Measurements from ENCODE around the gene DGCR2. TPM values are rescaled to one million over a fixed set of nuclear protein-coding genes. Genes with fewer than 3 reads are reported as not detected.

Gene DGCR2
- total RNA-seq, 1 donor, result 43.4 TPM

DNA sequence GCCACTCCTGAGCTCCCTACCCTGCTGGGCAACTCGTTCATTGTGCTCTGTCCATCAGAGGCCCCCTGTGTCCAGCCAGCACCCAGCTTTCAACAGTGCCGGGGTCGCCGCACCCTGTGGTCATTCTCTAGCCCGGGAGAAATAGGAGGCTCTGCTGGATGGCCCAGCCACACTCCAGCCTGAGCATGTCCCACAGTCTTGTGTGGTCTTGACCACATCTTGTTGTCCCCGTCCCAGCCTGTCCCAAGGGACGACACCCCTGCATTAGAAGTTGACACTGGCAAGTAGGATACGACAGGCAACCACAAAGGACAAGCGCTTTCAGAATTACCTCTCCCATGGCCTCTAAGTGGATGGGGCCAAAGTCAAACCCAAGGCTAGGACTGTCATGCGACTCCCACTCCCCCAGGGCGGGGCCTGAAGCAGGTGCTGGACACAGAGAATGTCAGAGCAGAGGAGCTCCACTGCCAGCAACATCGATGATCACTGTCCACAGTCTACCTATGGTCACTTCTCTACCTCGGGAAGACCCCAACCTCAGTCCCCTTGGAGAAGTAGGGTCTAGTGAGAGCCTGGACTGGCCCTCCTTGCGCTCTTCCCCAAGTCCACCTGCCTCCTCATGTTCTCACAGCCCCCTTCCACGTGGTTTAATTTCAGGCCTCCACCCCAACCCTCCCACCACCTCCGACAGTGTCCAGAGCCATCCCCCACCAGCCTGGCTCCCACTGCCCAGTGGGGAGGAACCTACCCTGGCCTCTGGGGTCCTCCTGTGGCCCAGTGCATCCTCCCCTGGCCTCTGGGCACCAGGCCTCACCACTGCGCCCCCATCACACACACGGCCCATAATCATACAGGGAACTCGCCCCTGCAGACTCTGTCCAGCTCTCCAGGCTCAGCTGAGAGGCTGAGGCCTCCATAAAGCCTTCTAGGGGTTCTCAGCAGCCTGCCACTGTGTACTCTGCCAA lies 4.4 kb upstream of the DGCR2 start:
- TF ChIP-seq CTCF (IDR thresholded peaks at IDR 0.05; ENCODE audit: extremely low read depth, low read depth, low read length), result no peak
- Histone ChIP-seq H3K4me3 (ENCODE audit: insufficient read depth, low read length) (no peak overlapping the region), H3K79me2 (ENCODE audit: insufficient read depth, low read length) (peaks cover 6% of the 10 kb centered on the region), H3K36me3 (ENCODE audit: insufficient read depth, low read length) (no peaks in the 10 kb centered on the region), H2AFZ (ENCODE audit: low read length) (no peak overlapping the region), H3K9me3 (ENCODE audit: low read depth, low read length) (no peaks in the 10 kb centered on the region), H3K4me1 (ENCODE audit: insufficient read depth, low read length) (peaks cover 4% of the 10 kb centered on the region), H3K4me2 (ENCODE audit: insufficient read depth, low read length) (no peak overlapping the region), H3K27me3 (ENCODE audit: insufficient read depth, low read length) (no peaks in the 10 kb centered on the region), H3K27ac (ENCODE audit: low read depth, low read length) (no peak overlapping the region), H4K20me1 (ENCODE audit: insufficient read depth, low read length) (peaks cover 1% of the 10 kb centered on the region)
- DNase-seq (ENCODE audit: insufficient read length, low spot score, missing footprints), result peak; percentile 80

GRCh38 chr22:19125474-19126308 lies 3.5 kb upstream of the DGCR2 start:
- Histone ChIP-seq H3K4me3 (ENCODE audit: insufficient read depth, low read length) (no peak overlapping the region), H3K27ac (ENCODE audit: low read depth, low read length) (no peak overlapping the region), H3K36me3 (ENCODE audit: insufficient read depth, low read length) (no peaks in the 10 kb centered on the region), H3K27me3 (ENCODE audit: insufficient read depth, low read length) (no peaks in the 10 kb centered on the region), H4K20me1 (ENCODE audit: insufficient read depth, low read length) (peaks cover 10% of the 10 kb centered on the region), H3K4me1 (ENCODE audit: insufficient read depth, low read length) (peaks cover 11% of the 10 kb centered on the region), H3K79me2 (ENCODE audit: insufficient read depth, low read length) (peaks cover 15% of the 10 kb centered on the region), H3K9me3 (ENCODE audit: low read depth, low read length) (no peaks in the 10 kb centered on the region), H2AFZ (ENCODE audit: low read length) (no peak overlapping the region), H3K4me2 (ENCODE audit: insufficient read depth, low read length) (no peak overlapping the region)
- no peak for TF ChIP-seq CTCF (IDR thresholded peaks at IDR 0.05; ENCODE audit: extremely low read depth, low read depth, low read length)
- DNase-seq (ENCODE audit: insufficient read length, low spot score, missing footprints), result peak; percentile 82

GRCh38 chr22:19125011-19125410 lies 2.8 kb upstream of the DGCR2 start:
- no peak for TF ChIP-seq CTCF (IDR thresholded peaks at IDR 0.05; ENCODE audit: extremely low read depth, low read depth, low read length)
- peaks cover 17% of the 10 kb centered on the region for H4K20me1 ChIP-seq (ENCODE audit: insufficient read depth, low read length)
- no peaks in the 10 kb centered on the region for H3K36me3 ChIP-seq (ENCODE audit: insufficient read depth, low read length)
- no peaks in the 10 kb centered on the region for H3K9me3 ChIP-seq (ENCODE audit: low read depth, low read length)
- peaks cover 16% of the 10 kb centered on the region for H3K4me1 ChIP-seq (ENCODE audit: insufficient read depth, low read length)
- no peak overlapping the region for H2AFZ ChIP-seq (ENCODE audit: low read length)
- DNase-seq (ENCODE audit: insufficient read length, low spot score, missing footprints), result no peak
- H3K79me2 ChIP-seq (ENCODE audit: insufficient read depth, low read length), result peaks cover 21% of the 10 kb centered on the region
- H3K27ac ChIP-seq (ENCODE audit: low read depth, low read length), result no peak overlapping the region
- no peak overlapping the region for H3K4me3 ChIP-seq (ENCODE audit: insufficient read depth, low read length)
- H3K27me3 ChIP-seq (ENCODE audit: insufficient read depth, low read length), result no peaks in the 10 kb centered on the region
- H3K4me2 ChIP-seq (ENCODE audit: insufficient read depth, low read length), result no peak overlapping the region

DNA sequence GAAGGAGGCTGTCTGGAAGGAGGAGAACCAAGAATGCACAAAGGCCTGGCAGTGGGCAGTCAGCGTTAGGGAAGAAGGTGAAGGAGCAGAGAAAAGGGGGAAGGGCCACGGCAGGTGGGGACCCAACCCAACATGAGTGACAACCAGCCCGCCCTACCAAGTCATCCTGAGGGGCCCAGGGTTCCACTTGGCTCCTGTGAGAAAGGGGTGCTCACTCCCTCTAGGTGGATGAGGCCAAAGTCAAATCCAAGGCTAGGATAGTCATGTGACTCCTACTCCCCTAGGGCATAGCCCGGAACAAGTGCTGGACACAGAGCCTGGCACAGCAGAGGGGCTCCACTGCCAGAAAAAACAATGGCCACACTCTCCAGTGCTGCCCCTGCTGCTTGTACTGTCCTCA lies 2.2 kb upstream of the DGCR2 start:
- Histone ChIP-seq H3K27me3 (ENCODE audit: insufficient read depth, low read length) (no peaks in the 10 kb centered on the region), H3K27ac (ENCODE audit: low read depth, low read length) (no peak overlapping the region), H3K4me2 (ENCODE audit: insufficient read depth, low read length) (no peak overlapping the region), H3K36me3 (ENCODE audit: insufficient read depth, low read length) (no peaks in the 10 kb centered on the region), H3K9me3 (ENCODE audit: low read depth, low read length) (no peaks in the 10 kb centered on the region), H2AFZ (ENCODE audit: low read length) (no peak overlapping the region), H3K79me2 (ENCODE audit: insufficient read depth, low read length) (peaks cover 28% of the 10 kb centered on the region), H4K20me1 (ENCODE audit: insufficient read depth, low read length) (peaks cover 23% of the 10 kb centered on the region), H3K4me3 (ENCODE audit: insufficient read depth, low read length) (no peak overlapping the region), H3K4me1 (ENCODE audit: insufficient read depth, low read length) (peaks cover 16% of the 10 kb centered on the region)
- peak; percentile 71 for DNase-seq (ENCODE audit: insufficient read length, low spot score, missing footprints)
- no peak for TF ChIP-seq CTCF (IDR thresholded peaks at IDR 0.05; ENCODE audit: extremely low read depth, low read depth, low read length)
